ENCODE measurements around the gene CELF2.

CELF2 gene

GRCh38 chr10:11104772-11105675 lies 87.4 kb downstream of the CELF2 start:
- no peaks in the 10 kb centered on the region for H3K79me2 ChIP-seq (ENCODE audit: insufficient read depth, low read length)
- H3K9ac ChIP-seq (ENCODE audit: low read length) = no peak overlapping the region
- no peak overlapping the region for H3K4me2 ChIP-seq (ENCODE audit: low read depth, low read length, poor library complexity, severe bottlenecking)
- no peaks in the 10 kb centered on the region for H3F3A ChIP-seq (ENCODE audit: insufficient read depth)
- H3K4me3 ChIP-seq (ENCODE audit: insufficient read depth, low read length, poor library complexity, severe bottlenecking) = no peak overlapping the region
- H3K27me3 ChIP-seq (ENCODE audit: low read length) = no peaks in the 10 kb centered on the region
- H3K27ac ChIP-seq (ENCODE audit: low read depth, low read length) = no peak overlapping the region
- no peaks in the 10 kb centered on the region for H3K9me3 ChIP-seq (ENCODE audit: insufficient read depth, low read length)
- H4K20me1 ChIP-seq (ENCODE audit: low read depth, low read length) = no peaks in the 10 kb centered on the region
- no peak overlapping the region for H2AFZ ChIP-seq (ENCODE audit: low read depth, low read length, severe bottlenecking)
- TF ChIP-seq CTCF (IDR thresholded peaks at IDR 0.05; ENCODE audit: insufficient read depth, low read length, poor library complexity, severe bottlenecking) (no peak), EZH2phosphoT487 (conservative IDR thresholded peaks at IDR 0.05; ENCODE audit: low read length) (no peak)
- no peaks in the 10 kb centered on the region for H3K36me3 ChIP-seq (ENCODE audit: low read length)
- H3K9me2 ChIP-seq (replicated peaks; ENCODE audit: insufficient read depth, low read length) = no peaks in the 10 kb centered on the region

GRCh38 chr10:11105676-11106004 lies 88.0 kb downstream of the CELF2 start:
- no peak overlapping the region for H2AFZ ChIP-seq (ENCODE audit: low read depth, low read length, severe bottlenecking)

GRCh38 chr10:11106621-11107374 lies 89.1 kb downstream of the CELF2 start:
- Histone ChIP-seq H3K9me3 (ENCODE audit: insufficient read depth, low read length) (no peaks in the 10 kb centered on the region), H4K20me1 (ENCODE audit: low read depth, low read length) (no peaks in the 10 kb centered on the region), H3F3A (ENCODE audit: insufficient read depth) (no peaks in the 10 kb centered on the region), H3K9ac (ENCODE audit: low read length) (no peak overlapping the region), H2AFZ (ENCODE audit: low read depth, low read length, severe bottlenecking) (no peak overlapping the region), H3K9me2 (replicated peaks; ENCODE audit: insufficient read depth, low read length) (no peaks in the 10 kb centered on the region), H3K79me2 (ENCODE audit: insufficient read depth, low read length) (no peaks in the 10 kb centered on the region), H3K27me3 (ENCODE audit: low read length) (no peaks in the 10 kb centered on the region), H3K27ac (ENCODE audit: low read depth, low read length) (no peak overlapping the region), H3K4me3 (ENCODE audit: insufficient read depth, low read length, poor library complexity, severe bottlenecking) (no peak overlapping the region), H3K4me2 (ENCODE audit: low read depth, low read length, poor library complexity, severe bottlenecking) (no peak overlapping the region), H3K36me3 (ENCODE audit: low read length) (no peaks in the 10 kb centered on the region)
- no peak for TF ChIP-seq EZH2phosphoT487 (conservative IDR thresholded peaks at IDR 0.05; ENCODE audit: low read length)
- no peak for TF ChIP-seq CTCF (IDR thresholded peaks at IDR 0.05; ENCODE audit: insufficient read depth, low read length, poor library complexity, severe bottlenecking)

More at GRCh38 chr10:11105676-11106004, 88.0 kb downstream of the CELF2 start:
- Histone ChIP-seq H3K79me2 (ENCODE audit: insufficient read depth, low read length) (no peaks in the 10 kb centered on the region), H3K27me3 (ENCODE audit: low read length) (no peaks in the 10 kb centered on the region), H3K9me2 (replicated peaks; ENCODE audit: insufficient read depth, low read length) (no peaks in the 10 kb centered on the region), H4K20me1 (ENCODE audit: low read depth, low read length) (no peaks in the 10 kb centered on the region), H3K9ac (ENCODE audit: low read length) (no peak overlapping the region), H3K9me3 (ENCODE audit: insufficient read depth, low read length) (no peaks in the 10 kb centered on the region), H3K27ac (ENCODE audit: low read depth, low read length) (no peak overlapping the region), H3K36me3 (ENCODE audit: low read length) (no peaks in the 10 kb centered on the region), H3K4me2 (ENCODE audit: low read depth, low read length, poor library complexity, severe bottlenecking) (no peak overlapping the region), H3K4me3 (ENCODE audit: insufficient read depth, low read length, poor library complexity, severe bottlenecking) (no peak overlapping the region), H3F3A (ENCODE audit: insufficient read depth) (no peaks in the 10 kb centered on the region)
- TF ChIP-seq CTCF (IDR thresholded peaks at IDR 0.05; ENCODE audit: insufficient read depth, low read length, poor library complexity, severe bottlenecking) (no peak), EZH2phosphoT487 (conservative IDR thresholded peaks at IDR 0.05; ENCODE audit: low read length) (no peak)

Data from SU-DHL-6 (cell line).